ENCODE measurements around the gene CITED2. TPM values are rescaled to one million over a fixed set of nuclear protein-coding genes. Genes with fewer than 3 reads are reported as not detected.

Gene CITED2
- total RNA-seq, 4 donors from 2014 or later: 70.8 to 395 (median 345) TPM

GRCh38 chr6:139361211-139361610, 13.2 kb downstream of the CITED2 start:
- H3K4me3 ChIP-seq: no peak overlapping the region
- no peaks in the 10 kb centered on the region for H3K9me3 ChIP-seq
- no peak overlapping the region for H3K27ac ChIP-seq
- no peak for DNase-seq
- TF ChIP-seq CTCF (IDR thresholded peaks at IDR 0.05 in 4 of 5, conservative IDR thresholded peaks at IDR 0.05 in 1 of 5) (no peak), POLR2A (IDR thresholded peaks at IDR 0.05) (no peak)
- H3K4me1 ChIP-seq: no peaks in the 10 kb centered on the region
- intact Hi-C loops (cut with DNase I; ENCODE audit: low total_unique reads): loop anchor here (10.0 kb wide), 1 partner anchor 376 kb away; the partner anchor contains the start of gene REPS1
- H3K36me3 ChIP-seq: no peaks in the 10 kb centered on the region
- no peaks in the 10 kb centered on the region for H3K27me3 ChIP-seq
- in situ Hi-C loops (cut with MboI; ENCODE audit: low sequenced_read_pairs in 4 of 4): loop anchor here (10.0 to 25.0 kb wide), 6 partner anchors 224 to 1076 kb away; partner anchors contain the start of gene HECA (in 2 of the 4)
- ATAC-seq: no peak

GRCh38 chr6:139356924-139357323, 17.5 kb downstream of the CITED2 start:
- TF ChIP-seq CTCF (IDR thresholded peaks at IDR 0.05 in 4 of 5, conservative IDR thresholded peaks at IDR 0.05 in 1 of 5): no peak
- no peak for TF ChIP-seq POLR2A (IDR thresholded peaks at IDR 0.05)
- DNase-seq (no peak), ATAC-seq (no peak)
- H3K27ac ChIP-seq: no peak overlapping the region
- H3K4me1 ChIP-seq: no peaks in the 10 kb centered on the region
- no peaks in the 10 kb centered on the region for H3K36me3 ChIP-seq
- no peaks in the 10 kb centered on the region for H3K27me3 ChIP-seq
- intact Hi-C loops (cut with DNase I; ENCODE audit: low total_unique reads): no loop called here
- in situ Hi-C loops (cut with MboI; ENCODE audit: low sequenced_read_pairs in 4 of 4): loop anchor here in 3 of 4 donors (25.0 kb wide), 3 partner anchors 220 to 1080 kb away; partner anchors contain the start of gene HECA (in 1 of the 3)
- H3K4me3 ChIP-seq: no peak overlapping the region
- no peaks in the 10 kb centered on the region for H3K9me3 ChIP-seq

- intact Hi-C loops (cut with DNase I; ENCODE audit: low total_unique reads): no loop called here
Measured at GRCh38 chr6:139355777-139356445, 18.5 kb downstream of the CITED2 start.

GRCh38 chr6:139355172-139355571, 19.3 kb downstream of the CITED2 start:
- in situ Hi-C loops (cut with MboI; ENCODE audit: low sequenced_read_pairs in 4 of 4): loop anchor here in 3 of 4 donors (25.0 kb wide), 3 partner anchors 218 to 1082 kb away; partner anchors contain the start of gene HECA (in 1 of the 3)
- Histone ChIP-seq H3K9me3 (no peaks in the 10 kb centered on the region), H3K36me3 (no peaks in the 10 kb centered on the region), H3K27ac (no peak overlapping the region), H3K27me3 (no peaks in the 10 kb centered on the region), H3K4me1 (no peaks in the 10 kb centered on the region), H3K4me3 (no peak overlapping the region)
- no peak for TF ChIP-seq CTCF (IDR thresholded peaks at IDR 0.05 in 4 of 5, conservative IDR thresholded peaks at IDR 0.05 in 1 of 5)
- no peak for TF ChIP-seq POLR2A (IDR thresholded peaks at IDR 0.05)
- no peak for DNase-seq
- ATAC-seq: no peak
- intact Hi-C loops (cut with DNase I; ENCODE audit: low total_unique reads): no loop called here

More at GRCh38 chr6:139355777-139356445, 18.5 kb downstream of the CITED2 start:
- TF ChIP-seq CTCF (IDR thresholded peaks at IDR 0.05 in 4 of 5, conservative IDR thresholded peaks at IDR 0.05 in 1 of 5) (no peak), POLR2A (IDR thresholded peaks at IDR 0.05) (no peak)
- no peak overlapping the region for H3K4me3 ChIP-seq
- no peaks in the 10 kb centered on the region for H3K36me3 ChIP-seq
- in situ Hi-C loops (cut with MboI; ENCODE audit: low sequenced_read_pairs in 4 of 4): loop anchor here in 3 of 4 donors (25.0 kb wide), 3 partner anchors 219 to 1081 kb away; partner anchors contain the start of gene HECA (in 1 of the 3)
- DNase-seq (no peak), ATAC-seq (no peak)
- no peak overlapping the region for H3K27ac ChIP-seq
- no peaks in the 10 kb centered on the region for H3K4me1 ChIP-seq
- no peaks in the 10 kb centered on the region for H3K9me3 ChIP-seq
- no peaks in the 10 kb centered on the region for H3K27me3 ChIP-seq
